Stimulated activated CD8-positive, alpha-beta memory T cell treated with anti-CD3 and anti-CD28 coated beads, Interleukin-12 subunit alpha, Interleukin-12 subunit beta, amount 100 ng/mL, for 1 hour (primary cell): ENCODE data around the gene HCN3.

ENCODE experiments used
- DNase-seq: peaks from one replicate; pipeline ENCODE4 v3.0.0-alpha.2; 2020; ENCODE audit warnings: low read depth

HCN3 gene

GRCh38 chr1:155254228-155254713 lies 23.0 kb upstream of the HCN3 start:
- DNase-seq = no peak

GRCh38 chr1:155254714-155255242 lies 22.5 kb upstream of the HCN3 start:
- no peak for DNase-seq

GRCh38 chr1:155255243-155256007 lies 21.8 kb upstream of the HCN3 start, which contains the start of gene ENTREP3:
TSS of gene ENTREP3 (minus strand) at chr1:155255483. CDS start at chr1:155254877, 606 bp downstream.
- peak; percentile 49 for DNase-seq

- no peak for DNase-seq
Observed at GRCh38 chr1:155256058-155256852, 21.0 kb upstream of the HCN3 start.

- DNase-seq = no peak
Observed at GRCh38 chr1:155260276-155260675, 17.0 kb upstream of the HCN3 start.

- no peak for DNase-seq
Observed at GRCh38 chr1:155261493-155261851, 15.8 kb upstream of the HCN3 start.

GRCh38 chr1:155261852-155262673 lies 15.2 kb upstream of the HCN3 start, which contains the start of gene SCAMP3:
TSS of gene SCAMP3 (minus strand) at chr1:155262360. CDS start at chr1:155262151, 209 bp downstream.
- DNase-seq = peak; percentile 80

- no peak for DNase-seq
Observed at GRCh38 chr1:155263067-155263466, 14.2 kb upstream of the HCN3 start.

- DNase-seq = no peak
Observed at GRCh38 chr1:155266553-155266952, 10.7 kb upstream of the HCN3 start.

- no peak for DNase-seq
Observed at GRCh38 chr1:155267373-155267772, 9.9 kb upstream of the HCN3 start.

GRCh38 chr1:155268630-155269029 lies 8.6 kb upstream of the HCN3 start:
- DNase-seq = no peak

- no peak for DNase-seq
Observed at GRCh38 chr1:155269381-155269780, 7.9 kb upstream of the HCN3 start.

GRCh38 chr1:155272466-155273342 lies 4.6 kb upstream of the HCN3 start:
- no peak for DNase-seq

- peak; percentile 92 for DNase-seq
Observed at GRCh38 chr1:155273343-155274245, 3.7 kb upstream of the HCN3 start, which contains the start of gene CLK2. TSS of gene CLK2 (minus strand) at chr1:155273504. CDS start at chr1:155270977, 2,527 bp downstream.

- peak; percentile 45 for DNase-seq
Observed at GRCh38 chr1:155277902-155278688, 832 bp downstream of the HCN3 start.

GRCh38 chr1:155278689-155279160 lies 1.5 kb downstream of the HCN3 start:
- DNase-seq = no peak

GRCh38 chr1:155279268-155279667 lies 2.0 kb downstream of the HCN3 start:
- no peak for DNase-seq

- no peak for DNase-seq
Observed at GRCh38 chr1:155282488-155283091, 5.3 kb downstream of the HCN3 start.
